Activated B cell treated with CpG ODN at 0.5 μM for 24 hours (primary cell): Measurements from ENCODE around the gene SLC2A13. TPM values are rescaled to one million over a fixed set of nuclear protein-coding genes. Genes with fewer than 3 reads are reported as not detected.

Experiments
- ATAC-seq: fragments of 200-7000 bp; cut with Tn5 transposase; one replicate; pipeline ENCODE4 v1.10.0; 2021; ENCODE audit warnings: low read depth, mild to moderate bottlenecking, moderate library complexity
- CTCF ChIA-PET: fragments of 350-600 bp; sonication (Branson Sonifier 250); formaldehyde crosslinking; loops from one replicate; lab custom pipeline; 2021; ENCODE audit warnings: antibody characterized with exemption; lab: Charles Lee
- POLR2A ChIA-PET: fragments of 350-600 bp; sonication (Branson Sonifier 250); formaldehyde crosslinking; loops from one replicate; lab custom pipeline; 2021; ENCODE audit warnings: antibody characterized with exemption; lab: Charles Lee
- DNase-seq: peaks from one replicate; pipeline ENCODE4 v3.0.0; 2022
- H3K27ac Mint-ChIP-seq: one replicate; pipeline ENCODE4 v1.8.0; 2020; ENCODE audit warnings: mixed read lengths
- H3K27me3 Mint-ChIP-seq: one replicate; pipeline ENCODE4 v1.8.0; 2021; ENCODE audit warnings: mixed read lengths
- H3K36me3 Mint-ChIP-seq: one replicate; pipeline ENCODE4 v1.8.0; 2021; ENCODE audit warnings: low read depth, mixed read lengths
- H3K4me1 Mint-ChIP-seq: one replicate; pipeline ENCODE4 v1.8.0; 2021; ENCODE audit warnings: mixed read lengths
- H3K4me3 Mint-ChIP-seq: one replicate; pipeline ENCODE4 v1.8.0; 2020; ENCODE audit warnings: mild to moderate bottlenecking, mixed read lengths
- H3K9me3 Mint-ChIP-seq: one replicate; pipeline ENCODE4 v1.8.0; 2020; ENCODE audit warnings: mixed read lengths
- intact Hi-C: fragments of 100-400 bp; cut with micrococcal nuclease; formaldehyde crosslinking; loops from one replicate; pipeline ENCODE4 v1.15.1; 2024
- total RNA-seq: library from RNA; stranded (reverse); gene quantifications from 2 replicates; pipeline ENCODE4 v1.2.3, GENCODE V29; 2022
- TF ChIP-seq, protein P1 (sequence below): fragments of 200-600 bp; IDR thresholded peaks from one replicate; pipeline ENCODE4 v1.8.0; 2022; ENCODE audit warnings: antibody characterized with exemption, mild to moderate bottlenecking

The SLC2A13 gene
- total RNA-seq, 1 donor from 2014 or later, result 17.9 TPM

- Mint-ChIP-seq H3K9me3 (no peaks in the 10 kb centered on the region), H3K36me3 (no peaks in the 10 kb centered on the region), H3K4me3 (peak overlapping the region; percentile 79), H3K27me3 (no peaks in the 10 kb centered on the region), H3K4me1 (peaks cover 45% of the 10 kb centered on the region), H3K27ac (peak overlapping the region; percentile 70)
- POLR2A ChIA-PET, result interaction anchor here (0.6 to 3.5 kb wide), 4 partner anchors 13 to 120 kb away, joined by 5 to 17 read pairs (median 7); partner anchors contain the start of gene LRRK2
- CTCF ChIA-PET, result interaction anchor here (5.4 kb wide), 1 partner anchor 94 kb away, joined by 58 read pairs; no protein-coding TSS in a partner anchor
- no peak for ATAC-seq
- TF ChIP-seq, protein P1, sequence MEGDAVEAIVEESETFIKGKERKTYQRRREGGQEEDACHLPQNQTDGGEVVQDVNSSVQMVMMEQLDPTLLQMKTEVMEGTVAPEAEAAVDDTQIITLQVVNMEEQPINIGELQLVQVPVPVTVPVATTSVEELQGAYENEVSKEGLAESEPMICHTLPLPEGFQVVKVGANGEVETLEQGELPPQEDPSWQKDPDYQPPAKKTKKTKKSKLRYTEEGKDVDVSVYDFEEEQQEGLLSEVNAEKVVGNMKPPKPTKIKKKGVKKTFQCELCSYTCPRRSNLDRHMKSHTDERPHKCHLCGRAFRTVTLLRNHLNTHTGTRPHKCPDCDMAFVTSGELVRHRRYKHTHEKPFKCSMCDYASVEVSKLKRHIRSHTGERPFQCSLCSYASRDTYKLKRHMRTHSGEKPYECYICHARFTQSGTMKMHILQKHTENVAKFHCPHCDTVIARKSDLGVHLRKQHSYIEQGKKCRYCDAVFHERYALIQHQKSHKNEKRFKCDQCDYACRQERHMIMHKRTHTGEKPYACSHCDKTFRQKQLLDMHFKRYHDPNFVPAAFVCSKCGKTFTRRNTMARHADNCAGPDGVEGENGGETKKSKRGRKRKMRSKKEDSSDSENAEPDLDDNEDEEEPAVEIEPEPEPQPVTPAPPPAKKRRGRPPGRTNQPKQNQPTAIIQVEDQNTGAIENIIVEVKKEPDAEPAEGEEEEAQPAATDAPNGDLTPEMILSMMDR, result no peak
- intact Hi-C loops, result loop anchor here (1.0 to 10.0 kb wide), 2 partner anchors 33 to 660 kb away; partner anchors contain the start of gene KIF21A
- DNase-seq, result no peak
These were observed 1.2 kb downstream of the SLC2A13 start for GRCh38 chr12:40104461-40105264.

DNA sequence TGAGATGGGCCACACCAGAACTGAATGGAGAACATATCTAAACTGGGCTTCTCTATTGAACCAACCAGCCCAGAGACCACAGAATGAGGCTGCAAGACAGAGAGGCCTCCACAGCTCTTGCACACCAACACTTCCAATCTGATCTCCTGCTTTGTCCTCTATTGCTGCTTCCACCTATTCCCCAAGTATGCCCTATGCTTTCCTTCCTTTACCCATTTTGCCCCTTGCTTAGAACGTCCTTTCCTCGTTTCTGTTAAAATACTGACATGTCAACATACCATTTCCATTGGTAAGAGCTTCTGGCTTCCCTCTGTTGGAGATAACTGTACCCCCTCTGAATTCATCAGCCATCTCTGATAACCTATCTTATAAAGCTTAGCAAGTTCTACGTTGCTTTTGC, 2.8 kb downstream of the SLC2A13 start:
- DNase-seq (no peak), ATAC-seq (no peak)
- H3K9me3 Mint-ChIP-seq, result no peaks in the 10 kb centered on the region
- no peak overlapping the region for H3K27ac Mint-ChIP-seq
- H3K36me3 Mint-ChIP-seq, result no peaks in the 10 kb centered on the region
- no peak overlapping the region for H3K4me3 Mint-ChIP-seq
- TF ChIP-seq, protein P1, result no peak
- ChIA-PET CTCF (no interaction called here), POLR2A (no interaction called here)
- no peaks in the 10 kb centered on the region for H3K27me3 Mint-ChIP-seq
- peaks cover 34% of the 10 kb centered on the region for H3K4me1 Mint-ChIP-seq
- intact Hi-C loops, result loop anchor here (10.0 kb wide), 1 partner anchor 658 kb away; the partner anchor contains the start of gene KIF21A

DNA sequence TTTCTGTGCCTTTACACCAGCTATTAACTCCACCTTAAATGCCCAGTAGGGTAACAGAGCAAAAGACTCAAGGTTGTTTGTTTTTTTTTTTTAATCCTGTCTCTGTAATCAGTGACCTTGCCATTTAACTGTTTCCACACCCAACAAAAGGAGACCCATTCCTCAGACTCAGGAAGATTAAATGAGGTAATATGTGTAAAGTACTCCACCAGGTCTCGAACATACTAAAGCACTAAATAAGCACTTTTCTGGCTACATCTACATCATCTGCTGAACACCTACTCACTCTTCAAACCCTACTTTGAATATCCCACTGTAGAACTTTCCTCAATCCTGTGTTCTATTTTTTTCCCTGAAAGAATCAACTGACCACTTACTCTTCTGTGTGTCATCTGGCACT, 4.1 kb downstream of the SLC2A13 start:
- ChIA-PET POLR2A (no interaction called here), CTCF (interaction anchor here (0.9 to 1.1 kb wide), 2 partner anchors 86 to 90 kb away, joined by 3 read pairs; no protein-coding TSS in a partner anchor)
- Mint-ChIP-seq H3K27me3 (no peaks in the 10 kb centered on the region), H3K9me3 (no peaks in the 10 kb centered on the region), H3K36me3 (no peaks in the 10 kb centered on the region), H3K4me1 (peaks cover 24% of the 10 kb centered on the region), H3K27ac (no peak overlapping the region), H3K4me3 (no peak overlapping the region)
- intact Hi-C loops, result loop anchor here (10.0 kb wide), 1 partner anchor 657 kb away; the partner anchor contains the start of gene KIF21A
- ATAC-seq (no peak), DNase-seq (no peak)
- TF ChIP-seq, protein P1, result no peak

DNA sequence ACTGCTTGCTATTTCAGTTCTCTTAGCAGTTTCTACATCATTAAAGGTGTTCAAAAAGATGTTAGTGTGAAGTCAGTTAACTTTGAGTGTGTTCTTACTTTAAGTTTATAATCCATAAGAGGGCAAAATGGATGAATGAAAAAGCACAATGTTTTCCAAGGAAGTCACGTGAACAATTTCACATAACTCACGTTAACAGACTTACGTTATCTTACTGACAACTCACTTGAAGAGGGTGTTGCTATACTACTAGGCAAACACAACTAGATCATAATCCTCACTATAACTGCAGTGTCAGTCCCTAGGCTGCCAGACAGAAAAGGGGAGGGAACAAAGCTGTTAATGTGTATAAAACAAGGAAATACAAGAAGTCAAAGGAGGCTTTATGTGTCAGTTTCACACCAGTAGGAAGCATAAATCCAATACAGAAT, 6.4 kb downstream of the SLC2A13 start:
- peaks cover 13% of the 10 kb centered on the region for H3K4me1 Mint-ChIP-seq
- H3K27ac Mint-ChIP-seq, result no peak overlapping the region

More for the DNA sequence above, 6.4 kb downstream of the SLC2A13 start:
- TF ChIP-seq, protein P1, result no peak
- H3K9me3 Mint-ChIP-seq, result no peaks in the 10 kb centered on the region
- H3K36me3 Mint-ChIP-seq, result no peaks in the 10 kb centered on the region
- POLR2A ChIA-PET, result no interaction called here
- ATAC-seq (no peak), DNase-seq (no peak)
- intact Hi-C loops, result no loop called here
- CTCF ChIA-PET, result interaction anchor here (1.2 kb wide), 1 partner anchor 46 kb away, joined by 3 read pairs; no protein-coding TSS in a partner anchor
- no peak overlapping the region for H3K4me3 Mint-ChIP-seq
- no peaks in the 10 kb centered on the region for H3K27me3 Mint-ChIP-seq
